Measurements from ENCODE around the gene OR13H1. TPM values are rescaled to one million over a fixed set of nuclear protein-coding genes. Genes with fewer than 3 reads are reported as not detected.

Gene OR13H1
- total and polyA plus RNA-seq, 9 of the 15 experiments (the other 6 are each of a cell fraction or from before 2014, with no cell fraction given): not detected

- Histone ChIP-seq H3K4me2 (ENCODE audit: insufficient read depth, low read length) (no peak overlapping the region), H3K9ac (ENCODE audit: insufficient read depth in 1 of 2, low read depth in 2 of 2, low read length in 2 of 2) (no peak overlapping the region), H3K4me3 (no peak overlapping the region), H2AFZ (ENCODE audit: low read depth, low read length) (no peak overlapping the region), H3K9me3 (replicated peaks; ENCODE audit: control insufficient read depth, insufficient read depth, low read depth, low read length) (no peaks in the 10 kb centered on the region; the same call in 1 of the 2 replicates), H3K4me1 (replicated peaks in 1 of 2; ENCODE audit: control insufficient read depth in 2 of 2, insufficient read depth in 2 of 2, low read length in 2 of 2) (no peaks in the 10 kb centered on the region), H3K9me1 (ENCODE audit: control insufficient read depth, insufficient read depth, low read length) (no peaks in the 10 kb centered on the region), H3K79me2 (ENCODE audit: control insufficient read depth, insufficient read depth, low read length) (peaks cover 14% of the 10 kb centered on the region), H3K36me3 (ENCODE audit: control insufficient read depth, insufficient read depth, low read length) (no peaks in the 10 kb centered on the region), H3K27me3 (ENCODE audit: control insufficient read depth in 2 of 2, insufficient read depth in 2 of 2, low read length in 2 of 2) (no peaks in the 10 kb centered on the region), H3K27ac (ENCODE audit: extremely low read depth, low read depth, low read length) (no peak overlapping the region), H4K20me1 (replicated peaks; ENCODE audit: control insufficient read depth, insufficient read depth, low read length) (no peaks in the 10 kb centered on the region)
- CTCF ChIA-PET (ENCODE audit: low intra/inter-chr PET ratio): no interaction called here
- intact Hi-C loops (cut with micrococcal nuclease): no loop called here
- DNase-seq (ENCODE audit: extremely low read depth in 1 of 4, low spot score in 3 of 4) (no peak), FAIRE-seq (no peak), ATAC-seq (no peak)
- BruUV-seq (replicated peaks): no TSS peak
- WGBS (ENCODE audit: insufficient coverage, low coverage, missing lambda C conversion rate): 36% methylated on average over 5 of the region's 5 CpGs
- in situ Hi-C loops (cut with MboI): no loop called here
- POLR2A ChIA-PET: no interaction called here
- TF ChIP-seq MITF (IDR thresholded peaks at IDR 0.05): no peak
- no peak for TF ChIP-seq ZNF224 (CRISPR knock-in tag; IDR thresholded peaks at IDR 0.05)
- TF ChIP-seq ELF1 (tag; IDR thresholded peaks at IDR 0.05): no peak
- no peak for TF ChIP-seq BHLHE40 (IDR thresholded peaks at IDR 0.05; ENCODE audit: low read length)
- TF ChIP-seq IFI16 (CRISPR knock-in tag; IDR thresholded peaks at IDR 0.05): no peak
- TF ChIP-seq ZBTB2 (IDR thresholded peaks at IDR 0.05): no peak
- TF ChIP-seq HNRNPUL1 (IDR thresholded peaks at IDR 0.05; ENCODE audit: low read length): no peak
- TF ChIP-seq NR4A1 (CRISPR knock-in tag; IDR thresholded peaks at IDR 0.05): no peak
- TF ChIP-seq NR4A1 (tag; IDR thresholded peaks at IDR 0.05): no peak
- TF ChIP-seq HOMEZ (CRISPR knock-in tag; IDR thresholded peaks at IDR 0.05): no peak
- TF ChIP-seq LEF1 (IDR thresholded peaks at IDR 0.05): no peak
- no peak for TF ChIP-seq ZNF76 (CRISPR knock-in tag; IDR thresholded peaks at IDR 0.05; ENCODE audit: borderline replicate concordance)
- TF ChIP-seq RREB1 (CRISPR knock-in tag; IDR thresholded peaks at IDR 0.05): no peak
- no peak for TF ChIP-seq KDM2B (CRISPR knock-in tag; IDR thresholded peaks at IDR 0.05)
Observed at GRCh38 chrX:131572372-131573014, 28.6 kb downstream of the OR13H1 start.

Measured in K562 (cell line).